Measurements from ENCODE around the gene UNC13C. TPM values are rescaled to one million over a fixed set of nuclear protein-coding genes. Genes with fewer than 3 reads are reported as not detected.

The UNC13C gene
- total RNA-seq, 4 donors from 2014 or later = under 0.01 to 0.79 (median 0.09) TPM; not detected in 1

DNA sequence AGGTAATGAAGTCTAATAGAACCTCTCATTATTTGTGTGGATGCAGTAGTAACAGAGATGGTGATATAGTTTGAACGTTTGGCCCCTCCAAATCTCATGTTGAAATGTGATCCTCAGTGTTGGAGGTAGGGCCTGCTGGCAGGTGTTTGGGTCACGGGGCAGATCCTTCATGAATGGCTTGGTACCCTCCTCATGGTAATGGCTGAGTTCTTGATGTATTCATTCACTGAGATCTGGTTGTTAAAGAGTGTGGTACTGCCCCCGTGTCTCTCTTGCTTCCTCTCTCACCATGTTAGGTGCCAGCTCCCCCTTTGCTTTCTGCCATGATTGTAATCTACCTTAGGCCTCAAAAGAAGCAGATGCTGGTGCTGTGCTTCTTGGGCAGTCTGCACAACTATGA, 606.8 kb downstream of the UNC13C start:
- TF ChIP-seq, protein P1, sequence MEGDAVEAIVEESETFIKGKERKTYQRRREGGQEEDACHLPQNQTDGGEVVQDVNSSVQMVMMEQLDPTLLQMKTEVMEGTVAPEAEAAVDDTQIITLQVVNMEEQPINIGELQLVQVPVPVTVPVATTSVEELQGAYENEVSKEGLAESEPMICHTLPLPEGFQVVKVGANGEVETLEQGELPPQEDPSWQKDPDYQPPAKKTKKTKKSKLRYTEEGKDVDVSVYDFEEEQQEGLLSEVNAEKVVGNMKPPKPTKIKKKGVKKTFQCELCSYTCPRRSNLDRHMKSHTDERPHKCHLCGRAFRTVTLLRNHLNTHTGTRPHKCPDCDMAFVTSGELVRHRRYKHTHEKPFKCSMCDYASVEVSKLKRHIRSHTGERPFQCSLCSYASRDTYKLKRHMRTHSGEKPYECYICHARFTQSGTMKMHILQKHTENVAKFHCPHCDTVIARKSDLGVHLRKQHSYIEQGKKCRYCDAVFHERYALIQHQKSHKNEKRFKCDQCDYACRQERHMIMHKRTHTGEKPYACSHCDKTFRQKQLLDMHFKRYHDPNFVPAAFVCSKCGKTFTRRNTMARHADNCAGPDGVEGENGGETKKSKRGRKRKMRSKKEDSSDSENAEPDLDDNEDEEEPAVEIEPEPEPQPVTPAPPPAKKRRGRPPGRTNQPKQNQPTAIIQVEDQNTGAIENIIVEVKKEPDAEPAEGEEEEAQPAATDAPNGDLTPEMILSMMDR (IDR thresholded peaks at IDR 0.05) = no peak
- DNase-seq (ENCODE audit: low spot score) = no peak
- ATAC-seq (ENCODE audit: low FRiP score) = no peak

DNA sequence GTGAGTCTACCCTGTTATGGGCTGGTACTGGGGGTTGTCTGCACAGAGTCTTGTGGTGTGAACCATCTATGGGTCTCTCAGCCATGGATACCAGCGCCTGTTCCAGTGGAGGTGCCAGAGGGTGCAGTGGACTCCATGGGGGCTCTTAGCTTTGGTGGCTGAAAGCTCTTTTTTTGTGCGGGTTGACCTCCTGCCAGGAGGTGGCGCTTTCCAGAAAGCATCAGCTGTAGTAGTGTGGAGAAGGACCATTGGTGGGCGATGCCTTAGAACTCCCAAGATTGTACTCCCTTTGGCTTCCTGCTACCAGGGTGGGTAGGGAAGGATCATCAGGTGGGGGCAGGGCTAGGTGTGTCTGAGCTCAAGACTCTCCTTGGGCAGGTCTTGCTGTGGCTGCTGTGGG, 615.9 kb downstream of the UNC13C start:
- ATAC-seq (ENCODE audit: low FRiP score) = no peak
- no peak for DNase-seq (ENCODE audit: low spot score)
- TF ChIP-seq, protein P1 (IDR thresholded peaks at IDR 0.05) = no peak

DNA sequence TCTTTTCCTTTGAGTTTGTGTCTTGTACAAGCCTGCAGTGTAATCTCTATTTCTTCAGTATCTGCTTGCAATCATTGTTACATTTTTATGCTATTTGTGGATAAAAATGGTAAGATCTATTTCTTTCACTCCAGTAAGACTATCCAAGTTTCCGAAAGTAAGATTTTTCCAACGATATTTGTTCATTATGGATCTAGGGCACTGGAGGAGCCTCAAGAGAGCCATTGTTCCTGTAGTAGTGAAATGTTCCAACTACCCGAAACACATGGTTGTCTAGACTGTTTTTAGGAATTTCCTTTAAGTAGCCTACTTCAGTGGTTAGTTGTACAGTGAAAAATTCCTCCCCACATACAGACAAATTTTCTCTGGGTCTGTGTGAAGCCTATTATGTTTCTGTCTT, 621.1 kb downstream of the UNC13C start:
- ATAC-seq (ENCODE audit: low FRiP score) = no peak
- no peak for DNase-seq (ENCODE audit: low spot score)
- TF ChIP-seq, protein P1 (IDR thresholded peaks at IDR 0.05) = no peak

DNA sequence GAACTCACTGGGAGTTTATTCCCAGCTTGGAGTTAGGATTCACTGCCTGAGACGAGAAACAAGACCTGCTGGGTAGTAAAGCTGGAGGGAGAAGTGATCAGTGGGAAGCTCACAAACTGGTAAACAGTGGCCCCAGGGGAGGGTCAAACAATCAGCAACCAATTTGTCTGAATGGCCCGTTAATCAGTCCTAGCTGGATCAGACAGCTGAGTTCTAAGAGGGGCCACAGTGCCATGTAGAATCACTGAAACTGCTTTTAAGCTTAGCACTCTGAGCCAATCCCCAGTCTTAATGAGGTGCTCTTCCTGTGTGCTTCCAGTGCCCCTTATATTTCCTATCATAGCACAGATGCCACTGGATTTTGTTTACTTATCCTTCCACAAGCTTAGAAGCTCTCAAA, 626.8 kb downstream of the UNC13C start:
- no peak for DNase-seq (ENCODE audit: low spot score)
- no peak for ATAC-seq (ENCODE audit: low FRiP score)
- TF ChIP-seq, protein P1 (IDR thresholded peaks at IDR 0.05) = no peak

DNA sequence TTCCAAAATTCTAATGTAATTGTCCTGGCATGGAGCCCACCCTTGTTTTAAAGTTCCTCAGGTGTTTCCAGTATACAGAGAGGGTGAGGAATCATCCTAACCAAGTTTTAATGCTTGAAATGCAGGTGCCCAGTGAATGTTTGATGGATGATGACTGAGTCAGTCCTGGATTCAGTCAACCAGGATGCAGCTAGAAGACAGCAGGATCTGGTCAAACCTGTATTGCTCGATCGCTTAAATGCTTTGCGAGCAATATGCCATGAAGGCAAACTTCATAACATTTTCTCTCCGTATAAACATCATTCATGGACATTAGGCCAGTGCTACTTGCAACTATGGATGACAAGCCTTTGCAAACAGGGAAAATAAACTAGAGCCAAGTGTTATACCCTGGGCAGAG, 627.3 kb downstream of the UNC13C start:
- ATAC-seq (ENCODE audit: low FRiP score) (no peak), DNase-seq (ENCODE audit: low spot score) (no peak)
- TF ChIP-seq, protein P1 (IDR thresholded peaks at IDR 0.05) = no peak

DNA sequence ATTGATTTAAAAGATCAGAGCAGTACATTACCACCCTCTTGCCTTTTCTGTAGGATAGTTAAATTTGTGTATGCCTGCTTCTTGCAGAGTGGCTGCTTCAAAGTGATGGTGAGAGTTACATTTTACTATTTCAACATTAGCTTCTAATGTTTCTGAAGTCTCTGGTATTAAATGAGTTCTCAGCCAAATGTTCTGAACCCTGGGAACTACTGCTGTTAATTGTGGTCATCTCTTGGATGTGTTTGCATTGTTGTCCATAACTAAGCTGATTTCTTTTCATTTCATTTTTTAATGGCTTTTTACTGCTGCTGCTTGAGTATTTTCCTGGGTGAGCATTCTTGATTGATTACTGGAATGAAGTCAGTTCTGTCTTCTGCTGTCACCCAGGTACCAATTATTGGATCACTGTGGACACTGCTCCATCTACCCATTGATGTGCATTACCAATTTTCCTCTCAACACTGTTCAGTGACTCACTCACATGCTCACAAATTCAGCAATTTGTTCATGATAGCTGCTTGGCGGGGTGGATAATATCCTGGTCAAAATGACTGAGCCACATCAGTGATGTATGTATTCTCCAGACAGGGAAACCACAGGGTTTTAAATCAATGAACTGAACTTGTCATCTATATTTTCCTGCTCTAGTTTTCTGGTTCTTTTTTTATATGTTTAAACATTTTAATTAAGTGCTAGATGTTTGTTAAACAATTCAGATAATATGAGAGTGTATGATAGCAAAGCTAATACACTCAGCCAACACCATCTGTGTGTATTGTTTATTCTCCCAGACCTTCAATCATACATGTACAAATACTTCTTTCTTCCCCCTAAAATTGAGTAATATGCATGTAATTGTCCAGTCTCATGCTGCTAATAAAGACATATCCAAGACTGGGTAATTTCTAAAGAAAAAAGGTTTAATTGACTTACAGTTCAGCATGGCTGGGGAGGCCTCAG, 630.9 kb downstream of the UNC13C start:
- no peak for DNase-seq (ENCODE audit: low spot score)
- TF ChIP-seq, protein P1 (IDR thresholded peaks at IDR 0.05) = no peak
- ATAC-seq (ENCODE audit: low FRiP score) = no peak

DNA sequence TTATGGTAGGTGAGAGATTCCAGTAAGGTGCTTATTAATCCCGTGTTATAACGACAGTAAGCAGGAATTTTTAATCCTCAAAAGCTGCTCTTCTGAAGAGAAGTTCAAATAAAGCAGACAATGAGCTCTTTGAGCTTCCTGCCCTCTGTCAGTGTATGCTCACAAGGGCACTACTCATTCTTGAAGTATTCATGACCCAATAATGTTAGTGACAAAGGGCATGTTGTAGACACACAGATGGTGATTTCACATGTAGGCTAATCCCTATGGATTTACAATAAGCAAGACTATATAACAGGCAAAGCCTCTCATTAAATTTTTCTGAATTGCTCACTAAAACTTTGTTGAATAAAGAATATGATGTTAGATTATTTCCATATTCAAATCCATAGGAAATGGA, 639.9 kb downstream of the UNC13C start:
- no peak for DNase-seq (ENCODE audit: low spot score)
- ATAC-seq (ENCODE audit: low FRiP score) = no peak
- TF ChIP-seq, protein P1 (IDR thresholded peaks at IDR 0.05) = no peak

All from omental fat pad (tissue), 4 donors.